Uterus (tissue), 4 donors: ENCODE data around the gene SLC35D3. TPM values are rescaled to one million over a fixed set of nuclear protein-coding genes. Genes with fewer than 3 reads are reported as not detected.

Experiments
- small RNA-seq: library from RNA; depleted of rRNA; stranded (forward); fragments of <200 nt; gene quantifications from one replicate; pipeline ENCODE3, GENCODE V24; 2016
- total RNA-seq, 4 donors: library from RNA; depleted of rRNA in 3 of 4; stranded (reverse); fragments of >200 nt in 3 of 4; gene quantifications; one replicate each; pipeline versions ENCODE4 v1.1.0 to v1.2.4, GENCODE V29; 2014 to 2023
- donor health status: DM: yes; HTN: yes; CAD: no.

The SLC35D3 gene
- total RNA-seq, 4 donors from 2014 or later, result not detected

Small RNA genes within 50 kb of the gene (small RNA-seq; reads per million reads assigned to genes)
- gene RF00019 (not detected), gene RPL35AP3 (not detected)

Other genes starting within 250 kb of the SLC35D3 start
- gene MAP3K5, start 129.8 kb upstream of the SLC35D3 start, total RNA-seq, result 10 to 100 TPM in 2 of 4 donors, 1 to 10 TPM in 2; 9.5 to 67.1 (median 15.4) TPM
- gene PEX7, start 99.7 kb upstream of the SLC35D3 start, total RNA-seq, result 10 to 100 TPM in 2 of 4 donors, 1 to 10 TPM in 1, not detected in 1; 9.0 to 21.5 (median 11.7) TPM
- 1 to 10 TPM in 3 of 4 donors, under 1 TPM in 1; 0.88 to 6.4 (median 4.3) TPM for gene IL20RA, start 122.7 kb downstream of the SLC35D3 start, total RNA-seq